GM23338 (cell line): ENCODE data around the gene SLC38A9. TPM values are rescaled to one million over a fixed set of nuclear protein-coding genes. Genes with fewer than 3 reads are reported as not detected.

Source experiments
- ATAC-seq: fragments of 200-7000 bp; cut with Tn5 transposase; 3 replicates; pipeline ENCODE4 v1.9.1; 2020
- DNase-seq: peaks from one replicate; pipeline ENCODE4 v3.0.0-alpha.2; 2015; ENCODE audit warnings: low spot score
- H2AFZ ChIP-seq: fragments of 200-600 bp; sonication (generic); 2 replicates; pipeline ENCODE4 v1.8.0; 2016; ENCODE audit warnings: antibody characterized with exemption, mild to moderate bottlenecking, moderate library complexity
- H3F3A ChIP-seq: fragments of 200-600 bp; sonication (generic); replicated peaks from 2 replicates; pipeline ENCODE4 v1.8.0; 2017; ENCODE audit warnings: antibody characterized with exemption, mixed run types, low read depth
- H3K27ac ChIP-seq: fragments of 200-600 bp; sonication (generic); 2 replicates; pipeline ENCODE4 v1.6.1; 2016; ENCODE audit warnings: low read depth
- H3K27me3 ChIP-seq: fragments of 200-600 bp; sonication (generic); 2 replicates; pipeline ENCODE4 v1.8.0; 2016; ENCODE audit warnings: mild to moderate bottlenecking, mixed run types, moderate library complexity; ENCODE audit not compliant: insufficient read depth
- H3K36me3 ChIP-seq: fragments of 200-600 bp; sonication (generic); 2 replicates; pipeline ENCODE4 v1.8.0; 2016; ENCODE audit warnings: mild to moderate bottlenecking; ENCODE audit not compliant: insufficient read depth
- H3K4me1 ChIP-seq: fragments of 200-600 bp; sonication (generic); 2 replicates; pipeline ENCODE4 v1.8.0; 2016; ENCODE audit warnings: mild to moderate bottlenecking, moderate library complexity; ENCODE audit not compliant: insufficient read depth
- H3K4me2 ChIP-seq: fragments of 200-600 bp; sonication (generic); 2 replicates; pipeline ENCODE4 v1.7.1; 2017; ENCODE audit warnings: mixed run types
- H3K4me3 ChIP-seq: fragments of 200-600 bp; sonication (generic); 2 replicates; pipeline ENCODE4 v1.6.1; 2016; ENCODE audit warnings: mixed run types
- H3K79me2 ChIP-seq: fragments of 200-600 bp; sonication (generic); replicated peaks from 2 replicates; pipeline ENCODE4 v1.8.0; 2017; ENCODE audit warnings: mild to moderate bottlenecking; ENCODE audit not compliant: insufficient read depth
- H3K9me2 ChIP-seq: fragments of 200-600 bp; sonication (generic); 2 replicates; pipeline ENCODE4 v1.8.0; 2017; ENCODE audit not compliant: insufficient read depth
- H4K20me1 ChIP-seq: fragments of 200-600 bp; sonication (generic); replicated peaks from 2 replicates; pipeline ENCODE4 v1.8.0; 2017; ENCODE audit warnings: mild to moderate bottlenecking; ENCODE audit not compliant: insufficient read depth
- H3K27ac Mint-ChIP-seq: 2 replicates; pipeline ENCODE4 v1.8.0; 2020; ENCODE audit warnings: inconsistent platforms, mild to moderate bottlenecking, moderate library complexity, mixed read lengths
- H3K27me3 Mint-ChIP-seq: 3 replicates; pipeline ENCODE4 v1.8.0; 2022; ENCODE audit warnings: low read depth, mild to moderate bottlenecking, moderate library complexity, mixed read lengths, inconsistent platforms; ENCODE audit not compliant: insufficient read depth, poor library complexity
- H3K36me3 Mint-ChIP-seq: 3 replicates; pipeline ENCODE4 v1.8.0; 2021; ENCODE audit warnings: low read depth, mild to moderate bottlenecking, inconsistent platforms, moderate library complexity, mixed read lengths
- H3K4me1 Mint-ChIP-seq: 3 replicates; pipeline ENCODE4 v1.8.0; 2020; ENCODE audit warnings: mild to moderate bottlenecking, inconsistent platforms, mixed read lengths
- H3K4me3 Mint-ChIP-seq: 3 replicates; pipeline ENCODE4 v1.8.0; 2021; ENCODE audit warnings: moderate library complexity, mild to moderate bottlenecking, inconsistent platforms, mixed read lengths
- H3K9me3 Mint-ChIP-seq: 3 replicates; pipeline ENCODE4 v1.8.0; 2020; ENCODE audit warnings: moderate library complexity, mild to moderate bottlenecking, inconsistent platforms, mixed read lengths
- CREB1 ChIP-seq: fragments of 250-450 bp; sonication (Bioruptor Pico); IDR thresholded peaks from 2 replicates; pipeline ENCODE4 v1.5.0; 2020; ENCODE audit warnings: low read depth, mild to moderate bottlenecking, moderate library complexity
- EZH2 ChIP-seq: fragments of 200-600 bp; sonication (generic); IDR thresholded peaks from one replicate; pipeline ENCODE4 v1.8.0; 2017; ENCODE audit warnings: antibody characterized with exemption, mild to moderate bottlenecking, low read depth; ENCODE audit not compliant: unreplicated experiment
- EZH2phosphoT487 ChIP-seq: fragments of 200-600 bp; sonication (generic); IDR thresholded peaks from one replicate; pipeline ENCODE4 v1.8.1; 2018; ENCODE audit warnings: antibody characterized with exemption; ENCODE audit not compliant: unreplicated experiment
- POLR2AphosphoS5 ChIP-seq: IDR thresholded peaks from 2 replicates; pipeline ENCODE4 v1.6.1; 2016; ENCODE audit warnings: antibody characterized with exemption, low read depth
- STAT1 ChIP-seq: IDR thresholded peaks from one replicate; pipeline ENCODE4 v1.6.1; 2016; ENCODE audit warnings: antibody characterized with exemption; ENCODE audit not compliant: unreplicated experiment
- ZNF114 ChIP-seq: fragments of 250-450 bp; sonication (Bioruptor Pico); IDR thresholded peaks from 2 replicates; pipeline ENCODE4 v1.5.0; 2020; ENCODE audit warnings: mild to moderate bottlenecking, moderate library complexity
- polyA plus RNA-seq: library from polyadenylated mRNA; unstranded; fragments of >200 nt; fragmentation: Nextera tagmentation; extraction: Ambion mirVana; gene quantifications from 2 replicates; pipeline ENCODE4 v1.2.1, GENCODE V29; 2016
- total RNA-seq: library from RNA; depleted of rRNA; stranded (reverse); fragments of >200 nt; shearing (Covaris generic); gene quantifications from 2 replicates; pipeline ENCODE4 v1.2.3, GENCODE V29; 2014
- TF ChIP-seq, protein P1 (sequence below): fragments of 250-450 bp; sonication (Bioruptor Pico); IDR thresholded peaks from 2 replicates; pipeline ENCODE4 v1.5.0; 2020; ENCODE audit warnings: mild to moderate bottlenecking, moderate library complexity

SLC38A9 gene
- total and polyA plus RNA-seq, 2 experiments from 2014 or later: 30.8 to 64.8 TPM

DNA sequence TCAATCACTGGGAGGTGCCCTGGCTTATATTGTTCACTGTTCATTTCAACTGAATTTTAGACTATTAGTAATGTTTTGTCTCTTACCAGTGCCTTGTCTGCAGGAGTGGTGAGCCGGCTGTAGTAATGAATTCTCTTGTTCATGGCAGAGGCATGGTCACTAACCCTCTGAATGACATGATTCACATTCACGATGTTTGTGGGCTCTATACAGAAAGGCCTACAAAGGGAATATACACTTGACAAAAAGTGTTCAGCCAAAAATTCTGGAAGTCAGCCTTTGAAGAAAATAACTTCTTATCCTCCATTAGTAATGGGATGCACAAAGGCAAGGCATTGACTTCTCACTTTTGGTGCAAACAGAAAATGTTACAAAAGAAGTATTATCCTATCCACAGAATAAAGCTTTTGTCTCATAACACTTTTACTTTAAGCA, 39.6 kb downstream of the SLC38A9 start:
- Histone ChIP-seq H3K79me2 (no peaks in the 10 kb centered on the region), H3K9me2 (no peaks in the 10 kb centered on the region), H3K36me3 (no peaks in the 10 kb centered on the region; the same call in 1 of the 2 replicates), H3K4me2 (no peak overlapping the region), H3K4me1 (no peaks in the 10 kb centered on the region), H3K27ac (no peak overlapping the region), H3K4me3 (no peak overlapping the region), H3K27me3 (no peaks in the 10 kb centered on the region), H3F3A (no peaks in the 10 kb centered on the region), H2AFZ (no peak overlapping the region), H4K20me1 (no peaks in the 10 kb centered on the region)
- ATAC-seq (no peak), DNase-seq (no peak)
- Mint-ChIP-seq H3K9me3 (no peaks in the 10 kb centered on the region), H3K4me1 (no peaks in the 10 kb centered on the region), H3K36me3 (peaks cover 12% of the 10 kb centered on the region; the same call in 2 of the 3 replicates), H3K27ac (no peak overlapping the region), H3K4me3 (no peak overlapping the region), H3K27me3 (no peaks in the 10 kb centered on the region)
- TF ChIP-seq ZNF114 (CRISPR knock-in tag): no peak
- TF ChIP-seq EZH2phosphoT487: no peak

- H3K9me2 ChIP-seq: no peaks in the 10 kb centered on the region
- H3K4me2 ChIP-seq: no peak overlapping the region
- no peaks in the 10 kb centered on the region for H3F3A ChIP-seq
- Mint-ChIP-seq H3K4me1 (no peaks in the 10 kb centered on the region), H3K36me3 (peaks cover 16% of the 10 kb centered on the region; the same call in 2 of the 3 replicates), H3K9me3 (no peaks in the 10 kb centered on the region), H3K4me3 (no peak overlapping the region), H3K27ac (no peak overlapping the region), H3K27me3 (no peaks in the 10 kb centered on the region)
- DNase-seq (no peak), ATAC-seq (no peak)
- no peak for TF ChIP-seq CREB1 (CRISPR knock-in tag)
- TF ChIP-seq POLR2AphosphoS5: no peak
- no peaks in the 10 kb centered on the region; the same call in 1 of the 2 replicates for H3K36me3 ChIP-seq
- no peak overlapping the region for H3K27ac ChIP-seq
- H3K4me3 ChIP-seq: no peak overlapping the region
- H3K4me1 ChIP-seq: no peaks in the 10 kb centered on the region
- no peak overlapping the region for H2AFZ ChIP-seq
- no peaks in the 10 kb centered on the region for H3K27me3 ChIP-seq
- no peaks in the 10 kb centered on the region for H3K79me2 ChIP-seq
- no peaks in the 10 kb centered on the region for H4K20me1 ChIP-seq
Observed at GRCh38 chr5:55671975-55672374, 40.1 kb downstream of the SLC38A9 start.

DNA sequence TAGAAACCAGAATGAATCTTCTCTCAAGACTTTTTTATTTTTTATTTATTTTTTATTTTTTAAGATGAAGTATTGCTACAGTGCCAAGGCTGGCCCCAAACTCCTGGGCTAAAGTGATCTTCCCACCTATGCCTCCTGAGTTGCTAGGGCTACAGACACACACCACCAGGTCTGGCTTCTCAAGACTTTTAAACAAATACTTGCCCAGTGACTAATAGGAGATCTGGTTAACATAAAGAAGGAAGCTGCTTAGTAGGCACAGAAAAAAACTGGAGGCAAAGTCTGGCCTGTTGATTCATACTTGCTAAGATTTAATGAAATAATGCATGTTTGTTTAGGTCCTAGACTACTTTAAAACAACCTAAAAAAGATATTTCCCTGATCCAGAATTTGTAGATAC, 43.8 kb downstream of the SLC38A9 start:
- no peaks in the 10 kb centered on the region for H4K20me1 ChIP-seq
- Mint-ChIP-seq H3K36me3 (peaks cover 20% of the 10 kb centered on the region; the same call in 2 of the 3 replicates), H3K9me3 (no peaks in the 10 kb centered on the region), H3K27me3 (peaks cover 3% of the 10 kb centered on the region), H3K4me1 (no peaks in the 10 kb centered on the region), H3K4me3 (no peak overlapping the region), H3K27ac (no peak overlapping the region)
- H3K4me3 ChIP-seq: no peak overlapping the region
- no peaks in the 10 kb centered on the region for H3K27me3 ChIP-seq
- H3K36me3 ChIP-seq: no peaks in the 10 kb centered on the region; the same call in 1 of the 2 replicates
- H2AFZ ChIP-seq: no peak overlapping the region
- no peaks in the 10 kb centered on the region for H3K9me2 ChIP-seq
- no peak overlapping the region for H3K4me2 ChIP-seq
- ATAC-seq (no peak), DNase-seq (no peak)
- H3K4me1 ChIP-seq: no peaks in the 10 kb centered on the region
- H3K27ac ChIP-seq: 0 out of 2 replicates have a peak overlapping the region, but pooled peaks have one; percentile 20
- H3F3A ChIP-seq: no peaks in the 10 kb centered on the region
- no peaks in the 10 kb centered on the region for H3K79me2 ChIP-seq
- TF ChIP-seq STAT1: no peak
- TF ChIP-seq, protein P1, sequence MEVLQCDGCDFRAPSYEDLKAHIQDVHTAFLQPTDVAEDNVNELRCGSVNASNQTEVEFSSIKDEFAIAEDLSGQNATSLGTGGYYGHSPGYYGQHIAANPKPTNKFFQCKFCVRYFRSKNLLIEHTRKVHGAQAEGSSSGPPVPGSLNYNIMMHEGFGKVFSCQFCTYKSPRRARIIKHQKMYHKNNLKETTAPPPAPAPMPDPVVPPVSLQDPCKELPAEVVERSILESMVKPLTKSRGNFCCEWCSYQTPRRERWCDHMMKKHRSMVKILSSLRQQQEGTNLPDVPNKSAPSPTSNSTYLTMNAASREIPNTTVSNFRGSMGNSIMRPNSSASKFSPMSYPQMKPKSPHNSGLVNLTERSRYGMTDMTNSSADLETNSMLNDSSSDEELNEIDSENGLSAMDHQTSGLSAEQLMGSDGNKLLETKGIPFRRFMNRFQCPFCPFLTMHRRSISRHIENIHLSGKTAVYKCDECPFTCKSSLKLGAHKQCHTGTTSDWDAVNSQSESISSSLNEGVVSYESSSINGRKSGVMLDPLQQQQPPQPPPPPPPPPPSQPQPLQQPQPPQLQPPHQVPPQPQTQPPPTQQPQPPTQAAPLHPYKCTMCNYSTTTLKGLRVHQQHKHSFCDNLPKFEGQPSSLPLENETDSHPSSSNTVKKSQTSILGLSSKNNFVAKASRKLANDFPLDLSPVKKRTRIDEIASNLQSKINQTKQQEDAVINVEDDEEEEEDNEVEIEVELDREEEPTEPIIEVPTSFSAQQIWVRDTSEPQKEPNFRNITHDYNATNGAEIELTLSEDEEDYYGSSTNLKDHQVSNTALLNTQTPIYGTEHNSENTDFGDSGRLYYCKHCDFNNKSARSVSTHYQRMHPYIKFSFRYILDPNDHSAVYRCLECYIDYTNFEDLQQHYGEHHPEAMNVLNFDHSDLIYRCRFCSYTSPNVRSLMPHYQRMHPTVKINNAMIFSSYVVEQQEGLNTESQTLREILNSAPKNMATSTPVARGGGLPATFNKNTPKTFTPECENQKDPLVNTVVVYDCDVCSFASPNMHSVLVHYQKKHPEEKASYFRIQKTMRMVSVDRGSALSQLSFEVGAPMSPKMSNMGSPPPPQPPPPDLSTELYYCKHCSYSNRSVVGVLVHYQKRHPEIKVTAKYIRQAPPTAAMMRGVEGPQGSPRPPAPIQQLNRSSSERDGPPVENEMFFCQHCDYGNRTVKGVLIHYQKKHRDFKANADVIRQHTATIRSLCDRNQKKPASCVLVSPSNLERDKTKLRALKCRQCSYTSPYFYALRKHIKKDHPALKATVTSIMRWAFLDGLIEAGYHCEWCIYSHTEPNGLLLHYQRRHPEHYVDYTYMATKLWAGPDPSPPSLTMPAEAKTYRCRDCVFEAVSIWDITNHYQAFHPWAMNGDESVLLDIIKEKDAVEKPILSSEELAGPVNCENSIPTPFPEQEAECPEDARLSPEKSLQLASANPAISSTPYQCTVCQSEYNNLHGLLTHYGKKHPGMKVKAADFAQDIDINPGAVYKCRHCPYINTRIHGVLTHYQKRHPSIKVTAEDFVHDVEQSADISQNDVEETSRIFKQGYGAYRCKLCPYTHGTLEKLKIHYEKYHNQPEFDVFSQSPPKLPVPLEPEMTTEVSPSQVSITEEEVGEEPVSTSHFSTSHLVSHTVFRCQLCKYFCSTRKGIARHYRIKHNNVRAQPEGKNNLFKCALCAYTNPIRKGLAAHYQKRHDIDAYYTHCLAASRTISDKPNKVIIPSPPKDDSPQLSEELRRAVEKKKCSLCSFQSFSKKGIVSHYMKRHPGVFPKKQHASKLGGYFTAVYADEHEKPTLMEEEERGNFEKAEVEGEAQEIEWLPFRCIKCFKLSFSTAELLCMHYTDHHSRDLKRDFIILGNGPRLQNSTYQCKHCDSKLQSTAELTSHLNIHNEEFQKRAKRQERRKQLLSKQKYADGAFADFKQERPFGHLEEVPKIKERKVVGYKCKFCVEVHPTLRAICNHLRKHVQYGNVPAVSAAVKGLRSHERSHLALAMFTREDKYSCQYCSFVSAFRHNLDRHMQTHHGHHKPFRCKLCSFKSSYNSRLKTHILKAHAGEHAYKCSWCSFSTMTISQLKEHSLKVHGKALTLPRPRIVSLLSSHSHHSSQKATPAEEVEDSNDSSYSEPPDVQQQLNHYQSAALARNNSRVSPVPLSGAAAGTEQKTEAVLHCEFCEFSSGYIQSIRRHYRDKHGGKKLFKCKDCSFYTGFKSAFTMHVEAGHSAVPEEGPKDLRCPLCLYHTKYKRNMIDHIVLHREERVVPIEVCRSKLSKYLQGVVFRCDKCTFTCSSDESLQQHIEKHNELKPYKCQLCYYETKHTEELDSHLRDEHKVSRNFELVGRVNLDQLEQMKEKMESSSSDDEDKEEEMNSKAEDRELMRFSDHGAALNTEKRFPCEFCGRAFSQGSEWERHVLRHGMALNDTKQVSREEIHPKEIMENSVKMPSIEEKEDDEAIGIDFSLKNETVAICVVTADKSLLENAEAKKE: no peak
- no peak for TF ChIP-seq POLR2AphosphoS5
- no peak for TF ChIP-seq EZH2
- no peak for TF ChIP-seq CREB1 (CRISPR knock-in tag)
